GM12874 (cell line): Measurements from ENCODE around the gene ASTN2.

Experiments used
- CTCF ChIP-seq: IDR thresholded peaks from 2 replicates; pipeline ENCODE4 v1.5.1; 2011; ENCODE audit warnings: low read depth, mild to moderate bottlenecking, control low read depth, low read length, moderate library complexity; ENCODE audit not compliant: insufficient read depth

Gene ASTN2

GRCh38 chr9:116479967-116480366 lies 934.9 kb downstream of the ASTN2 start:
- no peak for TF ChIP-seq CTCF

GRCh38 chr9:116479056-116479544 lies 935.8 kb downstream of the ASTN2 start:
- TF ChIP-seq CTCF, result no peak

- TF ChIP-seq CTCF, result no peak
Measured at GRCh38 chr9:116477584-116478141, 937.2 kb downstream of the ASTN2 start.

GRCh38 chr9:116476935-116477381 lies 937.9 kb downstream of the ASTN2 start:
- no peak for TF ChIP-seq CTCF

GRCh38 chr9:116476002-116476401 lies 938.9 kb downstream of the ASTN2 start:
- TF ChIP-seq CTCF, result no peak

GRCh38 chr9:116475201-116475600 lies 939.7 kb downstream of the ASTN2 start:
- no peak for TF ChIP-seq CTCF

DNA sequence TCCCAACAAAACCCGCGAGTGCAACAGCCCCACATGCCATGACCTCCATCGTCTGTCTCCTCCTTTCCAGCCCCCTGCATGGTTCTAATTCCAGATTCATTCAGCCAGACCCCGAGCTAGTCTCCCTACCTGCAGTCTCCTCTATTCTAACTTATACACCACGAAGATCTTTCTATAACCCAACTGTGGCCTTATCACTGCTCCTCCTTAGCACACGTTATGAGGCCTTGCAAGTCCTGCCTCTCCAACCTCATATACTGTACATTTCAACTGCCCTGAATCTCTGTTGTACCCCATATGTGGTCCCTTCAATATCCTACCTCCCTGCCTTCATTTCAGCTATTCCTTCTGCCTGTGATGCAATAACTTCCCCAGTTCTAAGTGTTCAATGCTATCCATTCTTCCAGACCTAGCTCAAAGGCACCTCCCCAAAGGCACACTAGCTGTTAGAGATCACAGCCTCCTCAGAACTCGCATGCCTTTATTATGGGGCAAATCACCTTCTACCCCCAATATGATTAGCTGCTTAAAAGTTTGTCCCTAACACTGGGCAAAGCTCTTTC lies 942.8 kb downstream of the ASTN2 start:
- TF ChIP-seq CTCF, result no peak
